Activated CD4-positive, CD25-positive, alpha-beta regulatory T cell treated with anti-CD3 and anti-CD28 coated beads, Interleukin-2, amount 50 U/mL, for 16 hours (primary cell): ENCODE measurements around the gene SLC2A4RG.

ENCODE experiments used
- DNase-seq: peaks from one replicate; pipeline ENCODE4 v3.0.0-alpha.2; 2020; ENCODE audit warnings: low read depth, low spot score

SLC2A4RG gene

DNA sequence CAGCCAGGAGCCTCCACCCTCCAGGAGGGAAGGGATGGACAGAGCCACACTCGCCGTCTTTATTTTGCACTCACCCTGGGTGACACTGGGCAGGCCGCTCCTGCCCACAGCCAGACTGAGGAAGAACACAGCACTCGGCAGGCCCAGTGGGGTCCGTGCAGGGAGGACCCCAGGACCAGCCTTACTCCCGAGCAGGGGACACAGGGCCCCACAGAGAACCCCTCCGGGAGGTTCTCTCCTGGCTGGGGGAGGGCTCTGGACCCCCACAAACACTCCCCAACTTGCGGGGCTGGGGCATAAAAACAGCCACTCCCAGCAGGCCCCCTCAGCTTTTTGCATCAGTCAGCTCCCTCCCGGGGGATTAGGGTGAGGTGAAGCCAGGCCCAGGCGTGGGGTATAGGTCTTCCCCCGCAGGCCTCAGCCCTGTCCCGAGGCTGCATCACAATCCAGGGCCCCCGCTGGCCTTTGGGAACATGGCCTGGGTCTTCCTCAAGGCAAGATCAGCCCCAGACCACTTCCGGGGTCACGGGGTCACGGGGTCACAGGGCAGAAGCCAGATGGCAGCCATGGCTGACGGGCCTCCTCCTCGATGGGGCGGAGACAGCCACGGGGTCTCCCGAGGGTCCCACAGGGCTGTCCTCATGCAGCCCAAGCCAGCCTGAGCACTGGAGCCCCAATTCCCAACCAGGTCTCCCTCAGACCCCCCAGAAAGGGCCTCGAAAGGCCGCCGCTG, 39.9 kb upstream of the SLC2A4RG start:
- DNase-seq, result no peak

- no peak for DNase-seq
These were observed 39.2 kb upstream of the SLC2A4RG start for GRCh38 chr20:63700199-63701050.

GRCh38 chr20:63701051-63701328, 38.6 kb upstream of the SLC2A4RG start:
- no peak for DNase-seq

DNA sequence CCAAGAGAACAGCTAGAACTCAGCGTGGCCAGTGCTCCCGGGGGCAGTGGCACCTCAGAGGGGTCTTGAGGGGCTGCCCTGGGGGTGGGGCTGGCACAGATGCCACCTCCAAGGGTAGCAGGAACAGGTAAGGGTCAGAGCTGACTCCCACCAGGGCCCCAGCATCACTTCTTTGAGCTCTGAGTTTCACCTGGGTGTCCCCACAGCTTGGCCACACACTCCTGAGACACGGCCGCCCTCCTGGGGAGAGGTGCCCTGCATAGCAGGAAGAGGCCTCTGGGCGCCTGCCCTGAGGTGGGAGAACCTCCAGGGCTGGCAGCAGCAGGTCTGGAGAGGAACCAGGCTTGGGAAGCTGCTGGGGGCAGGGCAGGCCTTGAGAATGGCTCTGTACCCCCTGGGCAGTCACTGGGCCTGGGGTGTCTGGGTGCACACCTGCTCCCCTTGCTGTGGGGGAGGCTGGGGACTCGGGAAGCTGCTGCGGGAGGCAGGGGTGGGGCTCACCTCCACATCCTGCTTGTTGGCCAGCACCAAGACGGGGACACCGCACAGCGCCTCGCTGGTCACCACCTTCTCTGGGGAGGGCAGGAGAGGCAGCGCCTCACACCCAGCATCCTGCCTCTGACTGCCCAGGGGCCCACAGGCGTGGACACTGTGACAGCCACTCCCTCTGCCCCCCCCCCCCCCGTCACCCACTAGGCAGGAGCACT, 38.1 kb upstream of the SLC2A4RG start:
- no peak for DNase-seq

DNA sequence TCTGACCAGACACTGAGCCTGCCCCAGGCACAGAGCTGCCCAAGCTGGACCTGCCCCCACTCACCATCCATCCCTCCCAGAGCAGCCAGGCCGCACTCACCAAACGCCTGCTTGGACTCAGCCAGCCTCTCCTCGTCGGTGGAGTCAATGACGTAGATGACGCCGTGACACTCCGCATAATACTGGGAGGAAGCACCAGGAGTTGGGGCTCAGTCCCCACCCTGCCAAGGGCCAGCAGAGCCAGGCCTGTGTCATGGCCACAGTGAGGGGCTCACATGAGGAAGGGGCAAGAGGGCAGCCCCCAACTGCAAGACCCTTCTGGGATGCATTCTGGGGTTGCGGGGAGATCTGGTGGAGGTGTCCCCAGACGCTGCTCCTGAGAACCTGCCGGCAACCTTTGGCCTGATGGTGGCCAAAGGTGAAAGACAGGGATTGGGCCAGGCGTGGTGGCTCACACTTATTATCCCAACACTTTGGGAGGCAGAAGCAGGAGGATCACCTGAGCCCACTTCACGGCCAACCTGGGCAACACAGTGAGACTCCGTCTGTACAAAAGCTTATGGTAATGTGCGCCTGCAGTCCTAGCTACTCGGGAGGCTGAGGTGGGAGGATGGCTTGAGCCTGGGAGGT, 37.4 kb upstream of the SLC2A4RG start:
- DNase-seq, result no peak

DNA sequence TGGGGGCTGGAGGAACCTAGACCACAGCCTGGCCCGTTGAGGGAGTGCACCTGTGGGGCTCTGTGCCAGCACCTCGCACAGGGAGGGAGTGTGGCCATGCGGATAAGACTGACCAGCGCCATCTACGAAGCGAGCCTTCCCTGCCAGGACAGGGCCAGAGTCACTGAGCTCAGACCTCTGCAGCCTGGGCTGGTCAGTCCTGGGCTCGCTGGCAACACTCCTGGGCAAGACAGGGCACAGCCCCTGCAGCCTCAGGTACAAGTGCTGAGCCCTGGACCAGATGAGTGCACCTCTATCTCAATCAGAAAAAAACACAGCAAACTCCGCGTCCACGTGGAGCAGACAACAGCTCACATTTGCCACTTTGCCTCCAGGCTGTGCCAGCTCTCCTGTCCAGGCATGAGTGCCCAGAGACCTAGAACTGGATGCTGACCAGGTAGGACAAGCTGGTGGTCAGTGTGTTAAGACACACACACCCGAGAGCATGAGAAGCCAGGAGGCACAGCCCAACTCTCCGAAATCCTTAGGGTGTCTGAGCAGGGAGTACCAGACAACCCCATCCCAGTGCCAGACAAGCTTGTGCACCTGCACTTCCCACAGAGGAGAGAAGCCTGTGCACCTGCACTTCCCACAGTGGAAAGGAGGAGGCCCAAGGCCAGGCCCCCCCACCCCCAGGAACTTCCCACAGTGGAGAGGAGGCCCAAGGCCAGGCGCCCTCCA, 36.7 kb upstream of the SLC2A4RG start:
- no peak for DNase-seq

DNA sequence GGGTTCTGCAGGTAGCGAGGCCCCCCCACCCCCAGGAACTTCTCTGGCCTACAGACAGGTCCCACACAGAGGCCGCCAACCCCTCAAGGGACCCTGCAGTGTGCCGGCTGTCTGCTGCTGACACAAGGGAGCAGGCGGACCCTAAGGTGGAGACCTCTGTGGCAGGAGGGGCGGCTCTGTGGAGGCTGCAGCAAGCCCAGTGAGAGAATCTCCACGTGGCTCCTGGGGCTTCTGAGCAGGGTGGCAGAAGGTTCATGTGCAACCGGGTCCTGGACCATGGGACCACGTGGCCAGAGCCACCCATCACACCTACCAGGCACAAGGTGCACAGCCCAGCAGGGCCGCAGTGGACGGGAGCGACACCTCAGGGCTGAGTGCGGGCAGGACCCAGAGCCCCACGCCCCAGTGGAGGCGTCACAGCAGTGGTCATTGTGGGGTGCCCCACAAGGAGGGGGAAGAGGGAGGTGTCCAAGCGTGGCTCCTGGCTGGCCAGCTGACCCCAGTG, 36.1 kb upstream of the SLC2A4RG start:
- no peak for DNase-seq

GRCh38 chr20:63703976-63704748, 35.4 kb upstream of the SLC2A4RG start:
- DNase-seq, result no peak

DNA sequence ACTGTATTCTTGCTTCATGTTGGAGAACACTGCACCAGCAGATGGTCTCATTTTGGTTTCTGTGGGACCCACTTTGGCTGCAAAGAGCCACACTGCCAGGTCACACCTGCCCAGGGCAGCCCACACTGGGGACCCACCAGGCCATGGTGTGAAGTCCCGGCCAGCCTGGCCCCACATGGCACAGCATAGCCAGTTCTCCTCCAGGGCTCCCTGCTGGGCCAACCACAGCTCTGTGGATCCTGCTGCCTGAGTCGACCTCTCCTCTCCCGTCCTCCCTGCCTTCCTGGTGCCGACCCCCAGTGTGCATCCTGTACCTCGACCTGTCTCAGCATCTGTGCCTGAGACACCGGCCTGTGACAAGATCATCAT, 34.8 kb upstream of the SLC2A4RG start:
- no peak for DNase-seq

DNA sequence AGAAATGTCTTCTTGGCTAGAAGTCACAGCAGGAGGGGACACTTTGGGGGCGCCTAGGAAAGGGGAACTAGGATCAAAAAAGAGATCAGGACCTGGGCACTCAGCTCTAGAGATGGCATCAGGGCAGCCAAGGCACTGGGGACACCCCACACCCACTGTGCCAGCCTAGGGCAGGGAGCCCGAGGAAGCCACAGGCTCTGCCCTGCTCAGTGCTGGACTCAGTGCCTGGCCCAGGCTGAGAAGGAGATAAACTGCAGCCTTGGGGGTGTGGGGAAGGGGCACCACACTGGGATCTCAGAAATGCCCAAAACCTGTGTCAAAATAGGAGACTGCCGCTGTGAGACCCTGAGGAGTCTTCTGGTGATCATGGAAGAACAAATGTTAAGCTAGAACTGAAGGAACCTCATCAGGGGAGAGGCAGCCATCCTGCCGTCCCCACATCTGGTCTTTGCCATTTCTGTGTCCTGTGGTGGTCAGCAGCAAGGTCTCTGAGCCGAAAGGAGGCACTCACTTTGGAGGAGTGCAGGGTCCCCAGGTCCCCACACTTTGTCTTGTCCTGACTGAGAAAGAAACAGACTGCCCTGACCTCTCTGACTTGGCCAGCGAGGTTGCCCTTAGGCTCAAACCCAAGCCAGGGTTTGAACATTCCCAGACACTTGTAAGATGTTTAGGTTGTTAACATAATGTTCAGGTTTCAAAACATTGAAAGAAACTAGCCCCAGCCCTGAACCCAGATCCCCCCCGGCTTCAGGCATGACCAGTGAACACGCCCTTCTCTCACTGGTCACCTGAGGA, 34.1 kb upstream of the SLC2A4RG start:
- DNase-seq, result no peak

GRCh38 chr20:63706027-63706695, 33.4 kb upstream of the SLC2A4RG start:
- DNase-seq, result no peak

DNA sequence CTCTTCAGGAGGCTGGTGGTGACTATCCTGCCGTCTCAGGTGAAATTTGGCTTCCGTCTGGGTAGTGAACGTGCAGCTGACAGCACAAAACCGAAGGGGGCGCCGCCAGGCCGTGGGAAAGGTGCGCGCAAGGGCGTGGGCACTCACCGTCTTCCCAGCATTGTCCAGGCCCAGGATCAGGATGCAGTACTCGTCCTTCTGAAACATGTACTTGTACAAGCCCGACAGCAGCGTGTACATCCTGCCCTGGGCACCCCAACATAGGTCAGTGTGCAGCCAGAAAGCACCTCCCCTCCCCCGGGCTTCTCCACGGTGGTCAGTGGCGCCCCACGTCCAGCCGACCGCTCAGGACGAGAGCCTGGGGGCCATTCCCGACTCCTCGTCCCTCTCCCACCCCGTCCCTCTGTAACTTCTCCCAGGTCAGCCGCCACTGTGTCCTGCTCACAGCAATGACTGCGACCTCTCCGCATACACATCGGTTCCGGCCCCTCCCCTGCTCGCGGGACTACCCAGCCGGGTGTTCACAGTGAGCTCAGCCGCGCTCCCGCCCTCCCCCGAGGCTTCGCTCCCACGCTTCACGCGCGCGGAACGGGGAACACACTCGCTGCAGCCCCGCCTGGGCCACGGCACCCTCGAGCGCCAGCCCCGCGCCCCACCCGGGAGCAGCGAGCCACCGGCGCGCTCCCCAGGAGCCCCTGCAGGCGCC, 32.6 kb upstream of the SLC2A4RG start:
- no peak for DNase-seq

GRCh38 chr20:63707558-63708300, 31.8 kb upstream of the SLC2A4RG start, which contains the start of the genes ARFRP1 and ZGPAT:
TSS of gene ARFRP1 (minus strand) at chr20:63707976. CDS start at chr20:63707091, 885 bp downstream.
TSS of gene ZGPAT (plus strand) at chr20:63708039. CDS start at chr20:63708581, 542 bp downstream.
- DNase-seq, result peak; percentile 76

DNA sequence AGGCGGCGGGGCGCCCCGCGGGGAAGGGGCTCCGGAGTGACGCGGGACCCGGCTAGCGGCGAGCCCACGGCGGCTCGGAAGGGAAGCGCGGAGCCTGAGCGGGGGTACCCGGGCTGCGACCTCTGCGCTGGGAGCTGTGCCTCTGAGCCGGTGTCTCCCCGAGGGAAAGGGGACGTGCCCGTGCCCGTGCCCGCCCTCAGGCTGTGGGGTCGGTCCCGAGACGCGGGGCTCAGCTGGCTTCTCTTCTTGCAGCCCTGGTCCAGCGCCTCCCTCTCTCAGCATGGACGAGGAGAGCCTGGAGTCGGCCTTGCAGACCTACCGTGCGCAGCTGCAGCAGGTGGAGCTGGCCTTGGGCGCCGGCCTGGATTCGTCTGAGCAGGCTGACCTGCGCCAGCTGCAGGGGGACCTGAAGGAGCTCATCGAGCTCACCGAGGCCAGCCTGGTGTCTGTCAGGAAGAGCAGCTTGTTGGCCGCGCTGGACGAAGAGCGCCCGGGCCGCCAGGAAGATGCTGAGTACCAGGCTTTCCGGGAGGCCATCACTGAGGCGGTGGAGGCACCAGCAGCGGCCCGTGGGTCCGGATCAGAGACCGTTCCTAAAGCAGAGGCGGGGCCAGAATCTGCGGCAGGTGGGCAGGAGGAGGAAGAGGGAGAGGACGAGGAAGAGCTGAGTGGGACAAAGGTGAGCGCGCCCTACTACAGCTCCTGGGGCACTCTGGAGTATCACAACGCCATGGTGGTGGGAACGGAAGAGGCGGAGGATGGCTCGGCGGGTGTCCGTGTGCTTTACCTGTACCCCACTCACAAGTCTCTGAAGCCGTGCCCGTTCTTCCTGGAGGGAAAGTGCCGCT, 31.1 kb upstream of the SLC2A4RG start:
- no peak for DNase-seq

DNA sequence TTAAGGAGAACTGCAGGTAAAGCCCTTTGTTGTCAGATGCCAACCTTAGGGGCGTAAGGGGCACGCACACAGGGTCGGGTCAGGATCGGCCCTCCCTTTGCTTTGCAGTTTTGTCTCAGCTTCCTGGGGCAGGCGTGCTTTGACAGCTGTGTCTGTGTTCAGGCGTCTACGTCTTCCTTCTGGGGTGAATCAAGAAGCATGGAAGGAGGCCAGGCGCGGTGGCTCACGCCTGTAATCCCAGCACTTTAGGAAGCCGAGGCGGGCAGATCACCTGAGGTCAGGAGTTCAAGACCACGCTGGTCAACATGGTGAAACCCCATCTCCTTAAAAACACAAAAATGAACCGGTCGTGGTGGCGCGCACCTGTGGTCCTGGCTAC, 30.4 kb upstream of the SLC2A4RG start:
- DNase-seq, result no peak

DNA sequence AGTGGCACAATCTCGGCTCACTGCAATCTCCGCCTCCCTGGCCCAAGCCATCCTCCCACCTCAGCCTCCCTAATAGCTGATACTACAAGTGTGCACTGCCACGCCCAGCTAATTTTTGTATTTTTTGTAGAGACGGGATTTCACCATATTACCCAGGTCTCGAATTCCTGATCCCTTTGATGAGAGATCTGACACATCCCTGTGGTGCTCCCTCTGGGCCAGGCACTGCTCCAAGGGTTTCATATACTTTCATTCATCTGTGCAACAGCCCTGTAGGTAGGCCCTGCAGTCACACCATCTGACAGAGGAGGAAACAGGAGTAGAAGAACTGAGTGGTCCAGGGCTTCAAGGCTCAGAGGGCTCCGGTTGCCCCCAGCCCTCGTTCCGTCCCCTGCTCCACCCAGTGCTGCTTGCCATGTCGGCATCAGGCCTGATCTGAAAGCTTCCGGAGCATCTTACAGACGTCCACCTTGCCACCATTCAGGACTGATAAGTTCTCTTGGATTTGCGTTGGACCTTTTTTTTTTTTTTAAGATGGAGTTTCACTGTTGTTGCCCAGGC, 28.4 kb upstream of the SLC2A4RG start:
- no peak for DNase-seq
